ENCODE measurements around the gene LASP1.

DNA sequence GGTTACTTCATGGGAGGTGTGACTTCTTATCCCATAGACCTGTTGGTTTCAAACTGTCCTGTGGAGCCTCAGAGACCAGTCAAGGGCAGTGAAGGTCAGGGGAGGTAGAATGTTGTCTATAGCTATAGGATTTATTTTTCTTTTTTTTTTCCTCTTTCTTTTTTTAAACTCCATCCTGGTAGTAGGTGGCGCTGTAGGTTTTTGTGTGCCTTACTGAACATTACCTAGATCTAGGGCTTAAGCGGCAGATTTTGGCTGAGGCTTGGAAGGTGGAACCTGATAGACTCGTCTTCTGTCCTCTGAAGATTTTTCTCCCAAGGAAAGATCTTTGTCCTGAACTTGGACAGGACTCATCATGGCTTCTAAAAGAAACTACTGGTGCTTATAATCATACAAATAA, 47.4 kb downstream of the LASP1 start:
- TF ChIP-seq CTCF (IDR thresholded peaks at IDR 0.05) (no peak), POLR2A (IDR thresholded peaks at IDR 0.05) (no peak), EP300 (IDR thresholded peaks at IDR 0.05) (no peak)

Data from ovary (tissue), 3 donors.